ENCODE data around the gene DVL2. TPM values are rescaled to one million over a fixed set of nuclear protein-coding genes. Genes with fewer than 3 reads are reported as not detected.
A peak's percentile ranks its signal among the peaks of the same experiment; 100 is the strongest.

DVL2 gene
- total and polyA plus RNA-seq, 2 of the 13 experiments (the other 11 are each of a cell fraction or from before 2014, with no cell fraction given) = 5.7 to 38.2 TPM

DNA sequence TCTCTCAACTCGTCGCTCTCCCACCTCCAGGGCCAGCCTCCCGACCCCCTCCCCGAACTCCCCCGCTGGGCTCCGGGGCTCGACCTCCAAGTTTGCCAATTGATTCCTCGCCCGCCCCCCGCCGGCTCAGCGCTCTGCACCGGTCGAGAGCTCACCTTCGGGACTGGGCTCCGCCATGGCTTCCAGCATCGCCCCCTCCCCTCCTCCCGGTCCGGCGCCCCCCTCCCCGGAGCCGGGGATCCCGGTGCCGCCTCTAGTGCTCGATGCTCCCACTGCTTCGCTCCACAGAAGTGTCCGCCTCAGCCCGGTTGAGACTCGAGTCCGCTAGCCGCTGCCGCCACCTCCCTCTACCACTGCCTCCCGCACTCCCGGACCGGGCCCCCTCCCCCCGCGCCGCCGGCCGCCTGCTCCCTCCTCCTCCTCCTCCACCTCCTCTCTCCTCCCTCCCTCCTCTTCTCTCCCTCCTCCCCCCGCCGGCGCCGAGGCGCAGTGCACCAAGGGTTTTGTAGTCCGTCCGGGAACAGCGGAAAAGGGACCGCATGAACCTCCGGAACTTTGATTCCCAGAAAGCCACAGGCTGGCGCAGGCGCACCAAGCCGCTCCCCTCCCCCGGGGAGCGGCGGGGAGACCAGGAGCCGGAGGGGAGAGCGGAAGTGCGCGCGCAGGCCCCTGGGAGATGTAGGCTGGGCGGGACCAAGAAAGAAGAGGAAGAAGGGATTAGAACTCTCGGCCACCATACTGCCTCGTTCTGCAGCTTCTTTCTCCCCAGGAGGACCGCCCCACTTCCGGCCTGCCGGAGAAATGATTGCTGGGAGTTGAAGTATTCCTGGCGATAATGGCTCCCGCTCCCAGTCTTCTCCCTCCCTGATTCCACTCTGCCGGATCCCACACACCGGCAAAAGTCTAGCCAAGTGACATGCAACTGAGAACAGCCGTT, 5.0 kb upstream of the DVL2 start, which contains the start of gene PHF23 (continued):
- TF ChIP-seq ZNF383 (CRISPR knock-in tag; IDR thresholded peaks at IDR 0.05; ENCODE audit: borderline replicate concordance) (no peak), ZNF660 (CRISPR knock-in tag; IDR thresholded peaks at IDR 0.05; ENCODE audit: borderline replicate concordance, low read depth) (no peak), ZNF672 (CRISPR knock-in tag; IDR thresholded peaks at IDR 0.05) (no peak), RNF2 (conservative IDR thresholded peaks at IDR 0.05; ENCODE audit: low read depth) (no peak), NCOA2 (CRISPR knock-in tag; IDR thresholded peaks at IDR 0.05) (no peak; the same call in 1 of the 2 replicates), KLF16 (CRISPR knock-in tag; IDR thresholded peaks at IDR 0.05) (peak in 1 of 2 experiments; percentile 61; a peak in 2 of 4 replicates), TBX2 (CRISPR knock-in tag; IDR thresholded peaks at IDR 0.05; ENCODE audit: borderline replicate concordance) (no peak; the same call in 1 of the 2 replicates), ATAD3A (CRISPR knock-in tag; IDR thresholded peaks at IDR 0.05) (no peak), ELF4 (CRISPR knock-in tag; IDR thresholded peaks at IDR 0.05; ENCODE audit: borderline replicate concordance) (peak; percentile 95), RBM39 (IDR thresholded peaks at IDR 0.05; ENCODE audit: low read depth, low read length, poor library complexity, severe bottlenecking) (peak; percentile 63), FOXA3 (CRISPR knock-in tag; IDR thresholded peaks at IDR 0.05) (0 out of 2 replicates have a peak, but pooled peaks have one; percentile 7)
- TF ChIP-seq, protein P1, sequence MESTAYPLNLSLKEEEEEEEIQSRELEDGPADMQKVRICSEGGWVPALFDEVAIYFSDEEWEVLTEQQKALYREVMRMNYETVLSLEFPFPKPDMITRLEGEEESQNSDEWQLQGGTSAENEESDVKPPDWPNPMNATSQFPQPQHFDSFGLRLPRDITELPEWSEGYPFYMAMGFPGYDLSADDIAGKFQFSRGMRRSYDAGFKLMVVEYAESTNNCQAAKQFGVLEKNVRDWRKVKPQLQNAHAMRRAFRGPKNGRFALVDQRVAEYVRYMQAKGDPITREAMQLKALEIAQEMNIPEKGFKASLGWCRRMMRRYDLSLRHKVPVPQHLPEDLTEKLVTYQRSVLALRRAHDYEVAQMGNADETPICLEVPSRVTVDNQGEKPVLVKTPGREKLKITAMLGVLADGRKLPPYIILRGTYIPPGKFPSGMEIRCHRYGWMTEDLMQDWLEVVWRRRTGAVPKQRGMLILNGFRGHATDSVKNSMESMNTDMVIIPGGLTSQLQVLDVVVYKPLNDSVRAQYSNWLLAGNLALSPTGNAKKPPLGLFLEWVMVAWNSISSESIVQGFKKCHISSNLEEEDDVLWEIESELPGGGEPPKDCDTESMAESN (CRISPR knock-in tag; conservative IDR thresholded peaks at IDR 0.05) = peak; percentile 53
- TF ChIP-seq, protein P2, sequence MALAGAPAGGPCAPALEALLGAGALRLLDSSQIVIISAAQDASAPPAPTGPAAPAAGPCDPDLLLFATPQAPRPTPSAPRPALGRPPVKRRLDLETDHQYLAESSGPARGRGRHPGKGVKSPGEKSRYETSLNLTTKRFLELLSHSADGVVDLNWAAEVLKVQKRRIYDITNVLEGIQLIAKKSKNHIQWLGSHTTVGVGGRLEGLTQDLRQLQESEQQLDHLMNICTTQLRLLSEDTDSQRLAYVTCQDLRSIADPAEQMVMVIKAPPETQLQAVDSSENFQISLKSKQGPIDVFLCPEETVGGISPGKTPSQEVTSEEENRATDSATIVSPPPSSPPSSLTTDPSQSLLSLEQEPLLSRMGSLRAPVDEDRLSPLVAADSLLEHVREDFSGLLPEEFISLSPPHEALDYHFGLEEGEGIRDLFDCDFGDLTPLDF (CRISPR knock-in tag; IDR thresholded peaks at IDR 0.05) = peak; percentile 75; the same call in 1 of the 2 replicates
- TF ChIP-seq, protein P3, sequence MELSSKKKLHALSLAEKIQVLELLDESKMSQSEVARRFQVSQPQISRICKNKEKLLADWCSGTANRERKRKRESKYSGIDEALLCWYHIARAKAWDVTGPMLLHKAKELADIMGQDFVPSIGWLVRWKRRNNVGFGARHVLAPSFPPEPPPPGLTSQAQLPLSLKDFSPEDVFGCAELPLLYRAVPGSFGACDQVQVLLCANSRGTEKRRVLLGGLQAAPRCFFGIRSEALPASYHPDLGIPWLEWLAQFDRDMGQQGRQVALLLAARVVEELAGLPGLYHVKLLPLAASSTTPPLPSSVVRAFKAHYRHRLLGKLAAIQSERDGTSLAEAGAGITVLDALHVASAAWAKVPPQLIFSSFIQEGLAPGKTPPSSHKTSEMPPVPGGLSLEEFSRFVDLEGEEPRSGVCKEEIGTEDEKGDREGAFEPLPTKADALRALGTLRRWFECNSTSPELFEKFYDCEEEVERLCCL (CRISPR knock-in tag; IDR thresholded peaks at IDR 0.05; ENCODE audit: borderline replicate concordance) = no peak
- TF ChIP-seq, protein P4, sequence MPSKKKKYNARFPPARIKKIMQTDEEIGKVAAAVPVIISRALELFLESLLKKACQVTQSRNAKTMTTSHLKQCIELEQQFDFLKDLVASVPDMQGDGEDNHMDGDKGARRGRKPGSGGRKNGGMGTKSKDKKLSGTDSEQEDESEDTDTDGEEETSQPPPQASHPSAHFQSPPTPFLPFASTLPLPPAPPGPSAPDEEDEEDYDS (CRISPR knock-in tag; IDR thresholded peaks at IDR 0.05) = peak; percentile 27; the same call in 1 of the 2 replicates
- TF ChIP-seq, protein P5, sequence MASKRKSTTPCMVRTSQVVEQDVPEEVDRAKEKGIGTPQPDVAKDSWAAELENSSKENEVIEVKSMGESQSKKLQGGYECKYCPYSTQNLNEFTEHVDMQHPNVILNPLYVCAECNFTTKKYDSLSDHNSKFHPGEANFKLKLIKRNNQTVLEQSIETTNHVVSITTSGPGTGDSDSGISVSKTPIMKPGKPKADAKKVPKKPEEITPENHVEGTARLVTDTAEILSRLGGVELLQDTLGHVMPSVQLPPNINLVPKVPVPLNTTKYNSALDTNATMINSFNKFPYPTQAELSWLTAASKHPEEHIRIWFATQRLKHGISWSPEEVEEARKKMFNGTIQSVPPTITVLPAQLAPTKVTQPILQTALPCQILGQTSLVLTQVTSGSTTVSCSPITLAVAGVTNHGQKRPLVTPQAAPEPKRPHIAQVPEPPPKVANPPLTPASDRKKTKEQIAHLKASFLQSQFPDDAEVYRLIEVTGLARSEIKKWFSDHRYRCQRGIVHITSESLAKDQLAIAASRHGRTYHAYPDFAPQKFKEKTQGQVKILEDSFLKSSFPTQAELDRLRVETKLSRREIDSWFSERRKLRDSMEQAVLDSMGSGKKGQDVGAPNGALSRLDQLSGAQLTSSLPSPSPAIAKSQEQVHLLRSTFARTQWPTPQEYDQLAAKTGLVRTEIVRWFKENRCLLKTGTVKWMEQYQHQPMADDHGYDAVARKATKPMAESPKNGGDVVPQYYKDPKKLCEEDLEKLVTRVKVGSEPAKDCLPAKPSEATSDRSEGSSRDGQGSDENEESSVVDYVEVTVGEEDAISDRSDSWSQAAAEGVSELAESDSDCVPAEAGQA (IDR thresholded peaks at IDR 0.05; ENCODE audit: low read depth) = no peak
- TF ChIP-seq, protein P5 (CRISPR knock-in tag; IDR thresholded peaks at IDR 0.05; ENCODE audit: borderline replicate concordance) = no peak

All from HepG2 (cell line).